IMR-90 (cell line): Measurements from ENCODE around the gene SSR3. TPM values are rescaled to one million over a fixed set of nuclear protein-coding genes. Genes with fewer than 3 reads are reported as not detected.

Experiments
- ATAC-seq: fragments of 200-7000 bp; cut with Tn5 transposase; 2 replicates; pipeline ENCODE4 v1.9.1; 2020; ENCODE audit warnings: low read depth, mild to moderate bottlenecking, moderate library complexity
- BruUV-seq: library from RNA; stranded (reverse); fragments of 400-500 nt; replicated peaks from 2 replicates; lab custom pipeline; 2021; lab: Mats Ljungman, UMichigan
- CTCF ChIA-PET: fragments of 300-600 bp; formaldehyde crosslinking; extraction: SDS; loops from one replicate; lab custom pipeline; 2021; ENCODE audit warnings: antibody characterized with exemption; lab: Yijun Ruan, JAX
- POLR2A ChIA-PET: fragments of 300-600 bp; sonication (Branson Sonifier 250); formaldehyde crosslinking; loops from one replicate; lab custom pipeline; 2022; ENCODE audit warnings: antibody characterized with exemption; ENCODE audit not compliant: unreplicated experiment; lab: Charles Lee
- DNase-seq: peaks from one replicate; pipeline ENCODE4 v3.0.0; 2013
- H2AFZ ChIP-seq: replicated peaks from 2 replicates; pipeline ENCODE3; 2013; ENCODE audit warnings: low read length, mild to moderate bottlenecking; ENCODE audit not compliant: poor library complexity
- H2AK5ac ChIP-seq: 2 replicates; pipeline ENCODE4 v1.6.1; 2013; ENCODE audit warnings: low read depth, low read length, inconsistent platforms
- H2AK9ac ChIP-seq: replicated peaks from 2 replicates; pipeline ENCODE3; 2013; ENCODE audit warnings: mild to moderate bottlenecking, low read depth, low read length, moderate library complexity; ENCODE audit not compliant: poor library complexity
- H2BK120ac ChIP-seq: 2 replicates; pipeline ENCODE4 v1.6.1; 2013; ENCODE audit warnings: low read depth, low read length, inconsistent platforms
- H2BK15ac ChIP-seq: 3 replicates; pipeline ENCODE4 v1.6.1; 2013; ENCODE audit warnings: low read depth, low read length, inconsistent platforms
- H2BK20ac ChIP-seq: 2 replicates; pipeline ENCODE4 v1.6.1; 2013; ENCODE audit warnings: low read depth, mild to moderate bottlenecking, inconsistent platforms, low read length, moderate library complexity
- H2BK5ac ChIP-seq: 2 replicates; pipeline ENCODE4 v1.6.1; 2013; ENCODE audit warnings: mild to moderate bottlenecking, low read depth, low read length, inconsistent platforms; ENCODE audit not compliant: poor library complexity, severe bottlenecking
- H3K14ac ChIP-seq: replicated peaks from 2 replicates; pipeline ENCODE4 v1.6.1; 2013; ENCODE audit warnings: low read depth, low read length, inconsistent platforms
- H3K18ac ChIP-seq: 2 replicates; pipeline ENCODE4 v1.6.1; 2013; ENCODE audit warnings: low read depth, low read length, control low read depth
- H3K23ac ChIP-seq: 2 replicates; pipeline ENCODE4 v1.6.1; 2013; ENCODE audit warnings: low read depth, low read length, inconsistent platforms
- H3K27ac ChIP-seq: 2 replicates; pipeline ENCODE4 v1.5.1; 2013; ENCODE audit warnings: mild to moderate bottlenecking, control low read depth, low read length; ENCODE audit not compliant: insufficient read depth
- H3K27me3 ChIP-seq: 2 replicates; pipeline ENCODE4 v1.6.1; 2013; ENCODE audit warnings: low read length; ENCODE audit not compliant: control insufficient read depth, insufficient read depth
- H3K36me3 ChIP-seq: 2 replicates; pipeline ENCODE4 v1.6.1; 2013; ENCODE audit warnings: low read length, mixed read lengths; ENCODE audit not compliant: control insufficient read depth, insufficient read depth
- H3K4ac ChIP-seq: 2 replicates; pipeline ENCODE4 v1.6.1; 2013; ENCODE audit warnings: low read depth, low read length, inconsistent platforms
- H3K4me1 ChIP-seq: 2 replicates; pipeline ENCODE4 v1.6.1; 2013; ENCODE audit warnings: low read length, mixed read lengths; ENCODE audit not compliant: control insufficient read depth, insufficient read depth
- H3K4me2 ChIP-seq: 2 replicates; pipeline ENCODE4 v1.6.1; 2013; ENCODE audit warnings: low read depth, mild to moderate bottlenecking, control low read depth, low read length, moderate library complexity
- H3K4me3 ChIP-seq: 2 replicates; pipeline ENCODE4 v1.5.1; 2013; ENCODE audit warnings: low read depth, mild to moderate bottlenecking, control low read depth, low read length, moderate library complexity; ENCODE audit not compliant: insufficient read depth
- H3K56ac ChIP-seq: 2 replicates; pipeline ENCODE4 v1.6.1; 2013; ENCODE audit warnings: low read length, inconsistent platforms; ENCODE audit not compliant: insufficient read depth; ENCODE audit errors: extremely low read depth
- H3K79me1 ChIP-seq, 2 experiments: 2 replicates each; pipeline ENCODE4 v1.6.1; 2013; ENCODE audit warnings: low read length in 2 of 2, inconsistent platforms in 1 of 2, low read depth in 1 of 2
- H3K9ac ChIP-seq: 2 replicates; pipeline ENCODE4 v1.6.1; 2013; ENCODE audit warnings: low read depth, low read length, control low read depth
- H3K9me1 ChIP-seq: 2 replicates; pipeline ENCODE4 v1.6.1; 2013; ENCODE audit warnings: low read length, inconsistent platforms; ENCODE audit not compliant: insufficient read depth
- H3K9me3 ChIP-seq: 2 replicates; pipeline ENCODE4 v1.6.1; 2013; ENCODE audit warnings: low read length; ENCODE audit not compliant: control insufficient read depth, insufficient read depth
- H4K20me1 ChIP-seq: 2 replicates; pipeline ENCODE4 v1.6.1; 2013; ENCODE audit warnings: low read length, inconsistent platforms; ENCODE audit not compliant: insufficient read depth
- H4K5ac ChIP-seq: 2 replicates; pipeline ENCODE4 v1.6.1; 2013; ENCODE audit warnings: mild to moderate bottlenecking, low read depth, low read length, control low read depth
- H4K8ac ChIP-seq, 2 experiments: 2 replicates each; pipeline ENCODE4 v1.6.1; 2013; ENCODE audit warnings: low read depth in 2 of 2, low read length in 2 of 2, control low read depth in 1 of 2, inconsistent platforms in 1 of 2
- H4K91ac ChIP-seq: 2 replicates; pipeline ENCODE4 v1.6.1; 2013; ENCODE audit warnings: low read depth, low read length, inconsistent platforms; ENCODE audit not compliant: insufficient read depth
- BHLHE40 ChIP-seq: fragments of 150-350 bp; IDR thresholded peaks from 2 replicates; pipeline ENCODE4 v1.6.1; 2016; ENCODE audit warnings: mild to moderate bottlenecking, low read depth, low read length
- CEBPB ChIP-seq: IDR thresholded peaks from 2 replicates; pipeline ENCODE4 v1.6.1; 2012; ENCODE audit warnings: low read depth, low read length, improper control_type of control experiment
- CHD1 ChIP-seq: IDR thresholded peaks from 2 replicates; pipeline ENCODE4 v1.6.1; 2012; ENCODE audit warnings: low read depth, low read length, improper control_type of control experiment
- CTCF ChIP-seq: conservative IDR thresholded peaks from 2 replicates; pipeline ENCODE4 v1.5.1; 2012; ENCODE audit warnings: mild to moderate bottlenecking, low read depth, low read length, improper control_type of control experiment
- ELK1 ChIP-seq: fragments of 150-350 bp; IDR thresholded peaks from 2 replicates; pipeline ENCODE4 v1.6.1; 2016; ENCODE audit warnings: low read depth, mild to moderate bottlenecking, low read length, moderate library complexity, borderline replicate concordance
- FOS ChIP-seq: fragments of 150-350 bp; IDR thresholded peaks from 2 replicates; pipeline ENCODE4 v1.6.1; 2016; ENCODE audit warnings: low read depth, low read length
- MAFK ChIP-seq: IDR thresholded peaks from 2 replicates; pipeline ENCODE4 v1.6.1; 2012; ENCODE audit warnings: low read depth, low read length, improper control_type of control experiment
- MXI1 ChIP-seq: IDR thresholded peaks from 2 replicates; pipeline ENCODE4 v1.6.1; 2012; ENCODE audit warnings: low read depth, mild to moderate bottlenecking, low read length, moderate library complexity, borderline replicate concordance
- NFE2L2 ChIP-seq: fragments of 150-350 bp; IDR thresholded peaks from 2 replicates; pipeline ENCODE4 v1.6.1; 2016; ENCODE audit warnings: low read depth, mild to moderate bottlenecking, low read length
- POLR2A ChIP-seq: IDR thresholded peaks from 2 replicates; pipeline ENCODE4 v1.6.1; 2012; ENCODE audit warnings: mild to moderate bottlenecking, low read depth, low read length
- RAD21 ChIP-seq: IDR thresholded peaks from 2 replicates; pipeline ENCODE4 v1.6.1; 2012; ENCODE audit warnings: low read length, improper control_type of control experiment
- RCOR1 ChIP-seq: IDR thresholded peaks from 2 replicates; pipeline ENCODE4 v1.6.1; 2012; ENCODE audit warnings: mild to moderate bottlenecking, low read length, improper control_type of control experiment; ENCODE audit not compliant: insufficient replicate concordance
- RFX5 ChIP-seq: IDR thresholded peaks from 2 replicates; pipeline ENCODE4 v1.8.0; 2012; ENCODE audit warnings: low read depth, mild to moderate bottlenecking, low read length, moderate library complexity
- SMC3 ChIP-seq: fragments of 150-350 bp; IDR thresholded peaks from 2 replicates; pipeline ENCODE4 v1.6.1; 2016; ENCODE audit warnings: low read depth, mild to moderate bottlenecking, antibody characterized with exemption, low read length, moderate library complexity
- USF2 ChIP-seq: fragments of 150-350 bp; IDR thresholded peaks from 2 replicates; pipeline ENCODE4 v1.6.1; 2017; ENCODE audit warnings: mild to moderate bottlenecking, antibody characterized with exemption, low read length, low read depth
- WGBS, 2 experiments: methylation state at CpG; one replicate each; pipeline versions ENCODE4 v1.1.5 to v1.1.7; 2013; ENCODE audit warnings: missing lambda C conversion rate in 2 of 2; ENCODE audit not compliant: insufficient read length in 1 of 2; ENCODE audit errors: extremely low coverage in 2 of 2; 5-methylcytosine and 5-hydroxymethylcytosine counted together
- dilution Hi-C: fragments of 300-500 bp; cut with HindIII; formaldehyde crosslinking; loops from one replicate; pipeline ENCODE4 v1.14.3; 2018; ENCODE audit warnings: low sequenced_read_pairs; ENCODE audit not compliant: unreplicated experiment
- in situ Hi-C: fragments of 300-500 bp; cut with MboI; formaldehyde crosslinking; loops from 3 replicates; pipeline ENCODE4 v1.14.3; 2019; ENCODE audit warnings: low sequenced_read_pairs, inconsistent platforms, mixed read lengths
- intact Hi-C: fragments of 100-400 bp; cut with micrococcal nuclease; formaldehyde crosslinking; loops from 2 replicates; pipeline ENCODE4 v1.10.0; 2022
- polyA plus RNA-seq, 3 experiments: library from polyadenylated mRNA; depleted of rRNA; stranded (reverse); fragments of >200 nt; gene quantifications; 2 replicates each; pipeline ENCODE4 v1.2.3, GENCODE V29; 2012; ENCODE audit warnings: low replicate concordance in 1 of 3
- total RNA-seq: library from RNA; depleted of rRNA; stranded (reverse); fragments of >200 nt; gene quantifications from 2 replicates; pipeline ENCODE4 v1.2.3, GENCODE V29; 2012

Gene SSR3
- total and polyA plus RNA-seq, 2 of the 4 experiments (the other 2 are of a cell fraction), result 246 to 608 TPM

- no peak overlapping the region for H4K8ac ChIP-seq
- no peaks in the 10 kb centered on the region for H3K9me3 ChIP-seq
- H2BK5ac ChIP-seq, result no peak overlapping the region
- ChIA-PET CTCF (no interaction called here), POLR2A (no interaction called here)
- H3K23ac ChIP-seq, result no peak overlapping the region
- H3K9me1 ChIP-seq, result no peaks in the 10 kb centered on the region; the same call in 1 of the 2 replicates
- no peak overlapping the region for H2AK5ac ChIP-seq
- no peaks in the 10 kb centered on the region for H3K27me3 ChIP-seq
- no TSS peak for BruUV-seq
- H2AK9ac ChIP-seq, result no peak overlapping the region
- H3K27ac ChIP-seq, result no peak overlapping the region
- H3K18ac ChIP-seq, result no peak overlapping the region
- H3K9ac ChIP-seq, result no peak overlapping the region
- no peak overlapping the region for H3K4me2 ChIP-seq
- DNase-seq (no peak), ATAC-seq (no peak)
- intact Hi-C loops (no loop called here), dilution Hi-C loops (no loop called here), in situ Hi-C loops (no loop called here)
- H3K14ac ChIP-seq, result no peak overlapping the region
- no peak overlapping the region for H3K4me3 ChIP-seq
- H2BK20ac ChIP-seq, result no peak overlapping the region
- no peak overlapping the region for H2BK15ac ChIP-seq
- WGBS, 2 experiments, result no CpG with 5 or more reads among the region's 5 CpGs
- peaks cover 2% of the 10 kb centered on the region for H3K4me1 ChIP-seq
- H3K36me3 ChIP-seq, result no peaks in the 10 kb centered on the region
- no peaks in the 10 kb centered on the region for H3K79me1 ChIP-seq
- H2BK120ac ChIP-seq, result no peak overlapping the region
- H2AFZ ChIP-seq, result no peak overlapping the region
- no peaks in the 10 kb centered on the region for H4K20me1 ChIP-seq
- no peak overlapping the region for H3K56ac ChIP-seq
- no peak overlapping the region for H3K4ac ChIP-seq
- no peak overlapping the region for H4K5ac ChIP-seq
- H4K91ac ChIP-seq, result no peak overlapping the region
- TF ChIP-seq FOS (no peak), CTCF (no peak), MXI1 (no peak), RFX5 (no peak), CHD1 (no peak), ELK1 (no peak), SMC3 (no peak), RCOR1 (no peak), USF2 (no peak), CEBPB (no peak), MAFK (no peak), NFE2L2 (no peak), BHLHE40 (no peak), RAD21 (no peak), POLR2A (no peak)
Observed at GRCh38 chr3:156586905-156587759, 32.2 kb upstream of the SSR3 start.
